ENCODE data around the gene SIDT2.

The SIDT2 gene

DNA sequence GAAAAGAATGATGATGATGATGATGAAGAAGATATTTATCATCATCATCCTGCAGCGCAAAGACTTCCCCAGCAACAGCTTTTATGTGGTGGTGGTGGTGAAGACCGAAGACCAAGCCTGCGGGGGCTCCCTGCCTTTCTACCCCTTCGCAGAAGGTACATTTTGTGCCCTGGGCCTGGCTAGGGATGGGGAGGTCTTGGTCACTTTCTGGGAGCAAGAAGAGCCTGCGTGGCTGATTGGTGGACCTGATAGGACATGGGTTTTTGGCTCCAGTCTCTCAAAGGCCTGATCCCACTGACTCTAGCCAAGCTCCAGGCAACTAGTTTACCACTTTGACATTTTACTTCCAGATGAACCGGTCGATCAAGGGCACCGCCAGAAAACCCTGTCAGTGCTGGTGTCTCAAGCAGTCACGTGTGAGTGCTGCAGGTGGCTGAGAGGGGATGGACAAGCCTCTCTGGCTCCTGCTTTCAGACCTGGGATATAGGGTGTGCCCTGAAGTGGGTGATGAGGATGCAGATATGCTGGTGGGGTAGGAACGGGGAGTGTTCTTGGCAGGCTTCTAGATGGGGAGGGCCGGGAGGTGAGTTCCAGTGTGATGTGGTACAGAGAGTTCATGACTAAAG, 5.3 kb downstream of the SIDT2 start:
- in situ Hi-C loops (cut with HindIII; ENCODE audit: low sequenced_read_pairs): no loop called here
- no peak for DNase-seq (ENCODE audit: low read depth, low spot score)
- H3K4me3 ChIP-seq (ENCODE audit: low read depth, low read length): no peak overlapping the region
- TF ChIP-seq, protein P1, sequence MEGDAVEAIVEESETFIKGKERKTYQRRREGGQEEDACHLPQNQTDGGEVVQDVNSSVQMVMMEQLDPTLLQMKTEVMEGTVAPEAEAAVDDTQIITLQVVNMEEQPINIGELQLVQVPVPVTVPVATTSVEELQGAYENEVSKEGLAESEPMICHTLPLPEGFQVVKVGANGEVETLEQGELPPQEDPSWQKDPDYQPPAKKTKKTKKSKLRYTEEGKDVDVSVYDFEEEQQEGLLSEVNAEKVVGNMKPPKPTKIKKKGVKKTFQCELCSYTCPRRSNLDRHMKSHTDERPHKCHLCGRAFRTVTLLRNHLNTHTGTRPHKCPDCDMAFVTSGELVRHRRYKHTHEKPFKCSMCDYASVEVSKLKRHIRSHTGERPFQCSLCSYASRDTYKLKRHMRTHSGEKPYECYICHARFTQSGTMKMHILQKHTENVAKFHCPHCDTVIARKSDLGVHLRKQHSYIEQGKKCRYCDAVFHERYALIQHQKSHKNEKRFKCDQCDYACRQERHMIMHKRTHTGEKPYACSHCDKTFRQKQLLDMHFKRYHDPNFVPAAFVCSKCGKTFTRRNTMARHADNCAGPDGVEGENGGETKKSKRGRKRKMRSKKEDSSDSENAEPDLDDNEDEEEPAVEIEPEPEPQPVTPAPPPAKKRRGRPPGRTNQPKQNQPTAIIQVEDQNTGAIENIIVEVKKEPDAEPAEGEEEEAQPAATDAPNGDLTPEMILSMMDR (IDR thresholded peaks at IDR 0.05; ENCODE audit: low read depth, low read length): no peak

DNA sequence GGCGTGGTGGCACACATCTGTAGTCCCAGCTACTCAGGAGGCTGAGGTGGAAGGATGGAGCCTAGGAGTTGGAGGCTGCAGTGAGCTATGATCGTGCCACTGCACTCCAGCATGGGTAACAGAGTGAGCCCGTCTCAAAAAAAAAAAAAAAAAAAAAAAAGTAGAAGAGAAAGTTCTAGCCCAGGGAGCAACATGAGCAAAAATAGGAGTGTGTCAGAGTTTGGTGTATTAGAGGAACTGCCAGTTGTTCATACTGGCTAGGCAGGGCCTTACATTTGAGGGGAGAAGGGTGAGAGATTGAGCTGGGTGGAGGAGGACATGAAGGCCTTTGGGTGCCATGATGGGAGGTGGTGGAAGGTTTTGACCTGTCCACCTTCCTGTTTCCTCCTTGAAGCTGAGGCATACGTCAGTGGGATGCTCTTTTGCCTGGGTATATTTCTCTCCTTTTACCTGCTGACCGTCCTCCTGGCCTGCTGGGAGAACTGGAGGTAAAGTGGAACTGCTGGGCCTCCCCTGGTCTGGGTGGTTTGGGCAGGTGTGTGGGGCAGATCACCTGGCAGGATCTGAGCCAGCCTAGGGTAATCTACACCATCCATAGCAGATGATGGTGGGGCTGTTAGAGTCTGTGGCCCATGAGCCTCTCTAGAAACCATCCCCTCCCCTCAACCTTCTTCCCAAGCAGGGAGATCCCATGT, 7.3 kb downstream of the SIDT2 start:
- TF ChIP-seq, protein P1 (IDR thresholded peaks at IDR 0.05; ENCODE audit: low read depth, low read length): no peak
- DNase-seq (ENCODE audit: low read depth, low spot score): no peak
- no peak overlapping the region for H3K4me3 ChIP-seq (ENCODE audit: low read depth, low read length)
- in situ Hi-C loops (cut with HindIII; ENCODE audit: low sequenced_read_pairs): no loop called here

DNA sequence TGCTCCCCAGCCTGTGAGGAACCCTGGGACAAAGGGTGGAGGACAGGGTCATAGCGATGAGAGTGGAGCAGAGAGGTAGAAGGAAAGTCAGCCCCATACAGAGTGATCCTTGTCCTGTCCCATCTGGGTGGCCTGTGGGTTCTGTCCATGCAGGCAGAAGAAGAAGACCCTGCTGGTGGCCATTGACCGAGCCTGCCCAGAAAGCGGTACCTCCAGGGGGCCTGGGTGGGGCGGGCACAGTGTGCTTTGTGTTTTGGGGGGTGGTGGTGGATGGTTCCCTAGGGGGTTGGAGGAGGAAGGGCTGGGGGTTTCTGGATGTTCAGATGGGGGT, 7.9 kb downstream of the SIDT2 start:
- DNase-seq (ENCODE audit: low read depth, low spot score): no peak
- in situ Hi-C loops (cut with HindIII; ENCODE audit: low sequenced_read_pairs): no loop called here
- TF ChIP-seq, protein P1 (IDR thresholded peaks at IDR 0.05; ENCODE audit: low read depth, low read length): no peak
- no peak overlapping the region for H3K4me3 ChIP-seq (ENCODE audit: low read depth, low read length)

DNA sequence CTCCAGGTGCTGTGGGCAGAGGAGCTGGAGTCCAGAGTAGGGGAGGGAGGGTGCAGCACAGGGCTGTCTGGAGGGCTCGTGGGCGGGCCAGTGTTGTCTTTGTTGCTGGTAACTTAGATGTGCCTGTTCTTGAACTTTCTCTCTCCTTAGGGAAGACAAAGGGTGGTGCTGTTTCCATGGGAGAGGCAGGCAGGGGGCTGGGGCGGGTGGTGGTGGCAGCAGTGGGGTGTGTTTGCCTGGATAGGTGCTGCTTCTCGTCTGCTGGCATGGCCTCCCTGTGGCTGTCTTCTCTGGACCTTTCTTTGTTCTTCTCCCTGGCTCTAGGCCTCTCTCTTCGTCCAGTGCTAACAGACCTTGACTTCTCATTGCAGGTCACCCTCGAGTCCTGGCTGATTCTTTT, 8.5 kb downstream of the SIDT2 start:
- DNase-seq (ENCODE audit: low read depth, low spot score): no peak
- in situ Hi-C loops (cut with HindIII; ENCODE audit: low sequenced_read_pairs): no loop called here
- TF ChIP-seq, protein P1 (IDR thresholded peaks at IDR 0.05; ENCODE audit: low read depth, low read length): no peak
- no peak overlapping the region for H3K4me3 ChIP-seq (ENCODE audit: low read depth, low read length)

DNA sequence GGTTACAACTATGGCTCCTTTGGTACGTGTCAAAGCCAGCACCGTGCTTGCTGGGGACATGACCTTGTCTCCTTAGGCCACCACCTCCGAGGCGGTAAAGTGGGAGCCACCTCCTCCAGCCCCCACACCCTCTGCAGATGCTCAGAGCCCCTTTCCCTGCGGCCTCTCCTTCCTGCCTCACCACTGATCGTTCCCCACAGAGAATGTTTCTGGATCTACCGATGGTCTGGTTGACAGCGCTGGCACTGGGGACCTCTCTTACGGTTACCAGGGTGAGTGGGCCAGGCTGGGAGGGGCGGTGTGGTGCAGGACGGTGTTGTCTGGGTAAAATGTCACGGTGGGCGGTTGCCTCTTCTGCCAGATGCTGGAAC, 8.9 kb downstream of the SIDT2 start:
- no peak overlapping the region for H3K4me3 ChIP-seq (ENCODE audit: low read depth, low read length)
- in situ Hi-C loops (cut with HindIII; ENCODE audit: low sequenced_read_pairs): no loop called here
- DNase-seq (ENCODE audit: low read depth, low spot score): no peak
- TF ChIP-seq, protein P1 (IDR thresholded peaks at IDR 0.05; ENCODE audit: low read depth, low read length): no peak

DNA sequence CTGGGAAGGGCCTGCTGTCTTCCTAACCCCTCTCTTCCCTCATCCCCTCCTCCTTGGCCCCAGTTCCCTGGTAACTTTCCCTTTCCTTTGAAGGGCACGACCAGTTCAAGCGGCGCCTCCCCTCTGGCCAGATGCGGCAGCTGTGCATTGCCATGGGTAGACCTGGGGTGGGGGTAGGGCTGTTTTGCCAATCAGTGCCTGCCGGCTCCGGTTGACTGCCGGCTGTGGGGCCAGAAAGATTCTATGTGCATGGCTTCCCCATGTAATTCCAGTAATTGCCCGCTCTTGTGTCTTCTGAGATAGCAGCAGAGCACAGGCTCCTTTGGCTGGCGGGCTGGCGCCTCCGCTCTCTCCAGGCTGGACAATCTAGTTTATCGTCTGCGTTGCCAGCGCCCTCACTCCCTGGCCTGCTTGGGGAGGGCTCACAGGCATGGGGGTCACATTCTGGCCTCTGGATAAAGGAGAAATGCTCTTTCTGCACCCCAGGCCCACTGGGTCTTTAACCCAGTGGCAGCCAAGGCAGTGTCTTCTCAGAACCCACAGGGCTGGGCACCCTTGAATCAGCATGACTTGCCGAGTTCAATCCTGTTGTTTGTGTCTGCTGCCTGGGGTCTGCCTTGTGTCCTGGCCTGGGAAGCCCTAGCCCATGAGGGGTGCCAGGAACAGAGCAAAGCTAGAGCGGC, 9.4 kb downstream of the SIDT2 start:
- no peak overlapping the region for H3K4me3 ChIP-seq (ENCODE audit: low read depth, low read length)
- no peak for DNase-seq (ENCODE audit: low read depth, low spot score)
- in situ Hi-C loops (cut with HindIII; ENCODE audit: low sequenced_read_pairs): no loop called here
- TF ChIP-seq, protein P1 (IDR thresholded peaks at IDR 0.05; ENCODE audit: low read depth, low read length): no peak

Data from astrocyte of the spinal cord (primary cell).